GM19025 (cell line): ENCODE results near the gene MOV10L1.
"Not testable (repeated sequence)": the region's sequence is repeated elsewhere in the genome, so short reads cannot be mapped to it uniquely, and the experiment has no call there.

ENCODE experiments used
- ATAC-seq: cut with Tn5 transposase; IDR thresholded peaks from one replicate; pipeline ENCODE4 v1.9.1; 2021; ENCODE audit warnings: mild to moderate bottlenecking, low read depth, moderate library complexity; ENCODE audit not compliant: unreplicated experiment

Gene MOV10L1

GRCh38 chr22:50076646-50077535, 12.9 kb upstream of the MOV10L1 start:
- ATAC-seq, result no peak

GRCh38 chr22:50078246-50078645, 11.6 kb upstream of the MOV10L1 start:
- no peak for ATAC-seq

- ATAC-seq, result no peak
Measured at GRCh38 chr22:50078761-50079160, 11.0 kb upstream of the MOV10L1 start.

- no peak for ATAC-seq
Measured at GRCh38 chr22:50080077-50080465, 9.7 kb upstream of the MOV10L1 start.

GRCh38 chr22:50081426-50082196, 8.2 kb upstream of the MOV10L1 start:
- no peak for ATAC-seq

GRCh38 chr22:50082197-50082715, 7.5 kb upstream of the MOV10L1 start:
- no peak for ATAC-seq

GRCh38 chr22:50082961-50083461, 6.8 kb upstream of the MOV10L1 start:
- no peak for ATAC-seq

GRCh38 chr22:50083462-50084079, 6.2 kb upstream of the MOV10L1 start:
- no peak for ATAC-seq

GRCh38 chr22:50084080-50084477, 5.7 kb upstream of the MOV10L1 start:
- no peak for ATAC-seq

GRCh38 chr22:50084614-50085021, 5.2 kb upstream of the MOV10L1 start:
- no peak for ATAC-seq

- no peak for ATAC-seq
Measured at GRCh38 chr22:50085211-50085972, 4.4 kb upstream of the MOV10L1 start, which contains the start of gene MLC1. MLC1 (minus strand) TSS chr22:50085426; CDS start chr22:50084902, 524 bp downstream.

GRCh38 chr22:50086526-50086925, 3.3 kb upstream of the MOV10L1 start:
- no peak for ATAC-seq

GRCh38 chr22:50086975-50087374, 2.8 kb upstream of the MOV10L1 start:
- ATAC-seq, result not testable (repeated sequence)

GRCh38 chr22:50087646-50088045, 2.2 kb upstream of the MOV10L1 start:
- no peak for ATAC-seq

GRCh38 chr22:50088096-50088495, 1.7 kb upstream of the MOV10L1 start:
- ATAC-seq, result no peak

- no peak for ATAC-seq
Measured at GRCh38 chr22:50089231-50089630, 575 bp upstream of the MOV10L1 start.

- ATAC-seq, result no peak
Measured at GRCh38 chr22:50090412-50090714, 557 bp downstream of the MOV10L1 start.

- no peak for ATAC-seq
Measured at GRCh38 chr22:50091092-50091768, 1.4 kb downstream of the MOV10L1 start.

- no peak for ATAC-seq
Measured at GRCh38 chr22:50092342-50092741, 2.5 kb downstream of the MOV10L1 start.

GRCh38 chr22:50098052-50098451, 8.2 kb downstream of the MOV10L1 start:
- ATAC-seq, result no peak
